ENCODE results near the gene MED16. TPM values are rescaled to one million over a fixed set of nuclear protein-coding genes. Genes with fewer than 3 reads are reported as not detected.

Gene MED16
- total and polyA plus RNA-seq, 2 of the 4 experiments (the other 2 are of a cell fraction) = 8.1 to 40.2 TPM

DNA sequence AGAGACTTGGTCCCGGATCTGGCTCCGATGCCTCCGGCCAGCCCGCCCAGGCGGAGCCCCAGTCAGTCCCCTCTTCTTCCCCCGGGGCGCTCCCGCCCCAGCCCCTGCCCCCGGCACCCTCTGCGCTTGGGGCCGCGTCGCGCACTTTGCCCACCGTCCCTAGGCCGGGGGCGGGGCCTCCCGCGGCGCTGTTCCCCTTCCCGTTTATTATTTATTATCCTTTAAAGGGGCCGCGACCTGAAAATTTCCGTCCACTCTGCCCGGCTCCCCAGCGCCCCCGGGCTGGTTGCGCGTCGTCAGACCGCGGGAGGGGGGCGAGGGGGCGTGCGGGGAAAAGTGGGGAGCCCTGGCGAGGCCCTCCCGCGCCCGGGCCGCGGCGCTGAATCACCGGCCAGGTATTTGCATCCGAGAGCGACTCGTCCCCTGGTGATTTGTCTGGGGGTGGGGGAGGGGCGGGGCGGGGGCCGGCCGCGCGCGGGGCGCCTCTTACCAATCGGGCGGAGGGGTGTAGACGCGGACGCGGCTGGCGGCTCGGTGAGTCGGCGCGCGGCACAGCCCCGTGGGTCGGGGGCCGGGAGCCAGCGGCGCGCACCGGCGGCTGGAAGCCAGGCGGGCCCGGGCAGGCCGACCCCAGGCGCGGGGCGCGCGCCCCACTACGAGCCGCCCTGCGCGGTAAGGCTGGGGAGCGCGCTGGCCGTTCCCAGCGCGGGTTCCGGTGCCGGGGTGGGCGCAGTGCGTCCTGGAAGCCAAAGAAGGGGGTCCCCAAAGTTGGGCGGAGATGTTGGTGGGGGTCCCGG is 32.7 kb upstream of the MED16 start, which contains the start of gene ARID3A:
Gene ARID3A (plus strand): TSS at position 510 of the 797 bp plus-strand sequence. CDS start 3,494 bp downstream, outside the sequence.
- Histone ChIP-seq H3K4me1 (ENCODE audit: control insufficient read depth, insufficient read depth, low read length) (peaks cover 5% of the 10 kb centered on the region), H2BK5ac (ENCODE audit: low read depth, low read length, poor library complexity, severe bottlenecking) (peak within 1 kb of the TSS; percentile 96), H3K4me3 (ENCODE audit: insufficient read depth, low read depth, low read length) (peak within 1 kb of the TSS; percentile 96), H3K4me2 (ENCODE audit: low read depth, low read length) (peak within 1 kb of the TSS; percentile 74), H2AK9ac (replicated peaks; ENCODE audit: low read depth, low read length, poor library complexity) (peak within 1 kb of the TSS; percentile 99), H2AFZ (replicated peaks; ENCODE audit: low read length, poor library complexity) (peak within 1 kb of the TSS; percentile 95), H3K27me3 (ENCODE audit: control insufficient read depth, insufficient read depth, low read length) (peaks cover 4% of the 10 kb centered on the region), H2AK5ac (ENCODE audit: low read depth, low read length) (peak within 1 kb of the TSS; percentile 90), H4K8ac (ENCODE audit: low read depth in 2 of 2, low read length in 2 of 2) (peak within 1 kb of the TSS; percentile 57 to 60; a peak in 3 of 4 replicates), H3K27ac (ENCODE audit: insufficient read depth, low read length) (peak within 1 kb of the TSS; percentile 97), H3K36me3 (ENCODE audit: control insufficient read depth, insufficient read depth, low read length) (peaks cover 16% of the 10 kb centered on the region), H3K56ac (ENCODE audit: extremely low read depth, insufficient read depth, low read length) (peak within 1 kb of the TSS; percentile 84), H3K4ac (ENCODE audit: low read depth, low read length) (peak within 1 kb of the TSS; percentile 86), H2BK20ac (ENCODE audit: low read depth, low read length) (peak within 1 kb of the TSS; percentile 77), H4K5ac (ENCODE audit: low read depth, low read length) (peak within 1 kb of the TSS; percentile 67), H3K9me1 (ENCODE audit: insufficient read depth, low read length) (no peaks in the 10 kb centered on the region), H2BK15ac (ENCODE audit: low read depth, low read length) (peak within 1 kb of the TSS; percentile 76; the same call in 1 of the 3 replicates), H3K14ac (replicated peaks; ENCODE audit: low read depth, low read length) (peak within 1 kb of the TSS; percentile 65), H3K9me3 (ENCODE audit: control insufficient read depth, insufficient read depth, low read length) (no peaks in the 10 kb centered on the region), H4K20me1 (ENCODE audit: insufficient read depth, low read length) (peaks cover 10% of the 10 kb centered on the region), H3K23ac (ENCODE audit: low read depth, low read length) (peak within 1 kb of the TSS; percentile 93), H2BK120ac (ENCODE audit: low read depth, low read length) (peak within 1 kb of the TSS; percentile 79), H3K79me1 (ENCODE audit: low read depth in 1 of 2, low read length in 2 of 2) (peaks cover 0 to 35% of the 10 kb centered on the region in 2 experiments; a peak in 1 of 4 replicates), H4K91ac (ENCODE audit: insufficient read depth, low read depth, low read length) (peak within 1 kb of the TSS; percentile 85), H3K9ac (ENCODE audit: low read depth, low read length) (peak within 1 kb of the TSS; percentile 98), H3K18ac (ENCODE audit: low read depth, low read length) (peak within 1 kb of the TSS; percentile 85)
- BruUV-seq (replicated peaks) = no TSS peak
- POLR2A ChIA-PET (ENCODE audit: unreplicated experiment) = no interaction called here
- in situ Hi-C loops (cut with MboI; ENCODE audit: low sequenced_read_pairs) = no loop called here
- dilution Hi-C loops (cut with HindIII; ENCODE audit: low sequenced_read_pairs, unreplicated experiment) = no loop called here
- CTCF ChIA-PET = no interaction called here
- DNase-seq (peak; percentile 82), ATAC-seq (ENCODE audit: low read depth) (peak; percentile 73)
- intact Hi-C loops (cut with micrococcal nuclease) = loop anchor here (1.0 to 2.0 kb wide), 2 partner anchors 57 to 315 kb away; partner anchors contain the start of gene ATP5F1D
- 0% methylated on average over 16 of the region's 97 CpGs; no CpG with 5 or more reads in 1 of the 2 experiments for WGBS, 2 experiments (ENCODE audit: extremely low coverage in 2 of 2, insufficient read length in 1 of 2)
- TF ChIP-seq MXI1 (IDR thresholded peaks at IDR 0.05; ENCODE audit: borderline replicate concordance, low read depth, low read length) (peak; percentile 52; the same call in 1 of the 2 replicates), MAZ (IDR thresholded peaks at IDR 0.05; ENCODE audit: borderline replicate concordance, low read depth, low read length) (peak; percentile 91), NFE2L2 (IDR thresholded peaks at IDR 0.05; ENCODE audit: low read depth, low read length) (no peak), POLR2A (IDR thresholded peaks at IDR 0.05; ENCODE audit: low read depth, low read length) (peak; percentile 59)
- TF ChIP-seq, protein P1, sequence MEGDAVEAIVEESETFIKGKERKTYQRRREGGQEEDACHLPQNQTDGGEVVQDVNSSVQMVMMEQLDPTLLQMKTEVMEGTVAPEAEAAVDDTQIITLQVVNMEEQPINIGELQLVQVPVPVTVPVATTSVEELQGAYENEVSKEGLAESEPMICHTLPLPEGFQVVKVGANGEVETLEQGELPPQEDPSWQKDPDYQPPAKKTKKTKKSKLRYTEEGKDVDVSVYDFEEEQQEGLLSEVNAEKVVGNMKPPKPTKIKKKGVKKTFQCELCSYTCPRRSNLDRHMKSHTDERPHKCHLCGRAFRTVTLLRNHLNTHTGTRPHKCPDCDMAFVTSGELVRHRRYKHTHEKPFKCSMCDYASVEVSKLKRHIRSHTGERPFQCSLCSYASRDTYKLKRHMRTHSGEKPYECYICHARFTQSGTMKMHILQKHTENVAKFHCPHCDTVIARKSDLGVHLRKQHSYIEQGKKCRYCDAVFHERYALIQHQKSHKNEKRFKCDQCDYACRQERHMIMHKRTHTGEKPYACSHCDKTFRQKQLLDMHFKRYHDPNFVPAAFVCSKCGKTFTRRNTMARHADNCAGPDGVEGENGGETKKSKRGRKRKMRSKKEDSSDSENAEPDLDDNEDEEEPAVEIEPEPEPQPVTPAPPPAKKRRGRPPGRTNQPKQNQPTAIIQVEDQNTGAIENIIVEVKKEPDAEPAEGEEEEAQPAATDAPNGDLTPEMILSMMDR (conservative IDR thresholded peaks at IDR 0.05; ENCODE audit: low read depth, low read length) = 0 out of 2 replicates have a peak, but pooled peaks have one; percentile 4
- TF ChIP-seq, protein P2, sequence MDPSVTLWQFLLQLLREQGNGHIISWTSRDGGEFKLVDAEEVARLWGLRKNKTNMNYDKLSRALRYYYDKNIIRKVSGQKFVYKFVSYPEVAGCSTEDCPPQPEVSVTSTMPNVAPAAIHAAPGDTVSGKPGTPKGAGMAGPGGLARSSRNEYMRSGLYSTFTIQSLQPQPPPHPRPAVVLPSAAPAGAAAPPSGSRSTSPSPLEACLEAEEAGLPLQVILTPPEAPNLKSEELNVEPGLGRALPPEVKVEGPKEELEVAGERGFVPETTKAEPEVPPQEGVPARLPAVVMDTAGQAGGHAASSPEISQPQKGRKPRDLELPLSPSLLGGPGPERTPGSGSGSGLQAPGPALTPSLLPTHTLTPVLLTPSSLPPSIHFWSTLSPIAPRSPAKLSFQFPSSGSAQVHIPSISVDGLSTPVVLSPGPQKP (IDR thresholded peaks at IDR 0.05; ENCODE audit: borderline replicate concordance, low read depth, low read length) = no peak

Measured in IMR-90 (cell line).